B cell (primary cell): ENCODE measurements around the gene ARHGEF39. TPM values are rescaled to one million over a fixed set of nuclear protein-coding genes. Genes with fewer than 3 reads are reported as not detected.

Source experiments
- ATAC-seq: fragments of 200-7000 bp; cut with Tn5 transposase; one replicate; pipeline ENCODE4 v1.10.0; 2021; ENCODE audit warnings: low read depth, mild to moderate bottlenecking, moderate number of reproducible peaks, moderate library complexity
- CTCF ChIA-PET: fragments of 350-600 bp; sonication (Branson Sonifier 250); formaldehyde crosslinking; loops from one replicate; lab custom pipeline; 2021; ENCODE audit warnings: antibody characterized with exemption, inconsistent platforms; lab: Charles Lee
- POLR2A ChIA-PET: fragments of 350-600 bp; sonication (Branson Sonifier 250); formaldehyde crosslinking; loops from one replicate; lab custom pipeline; 2021; ENCODE audit warnings: antibody characterized with exemption; lab: Charles Lee
- DNase-seq: peaks from one replicate; pipeline ENCODE4 v3.0.0; 2013
- H2AFZ ChIP-seq: 2 replicates; pipeline ENCODE4 v1.6.1; 2012; ENCODE audit warnings: mild to moderate bottlenecking, low read depth, low read length; ENCODE audit not compliant: insufficient read depth, poor library complexity, severe bottlenecking
- H3K27ac ChIP-seq, 2 donors: 1 replicate in 1 of 2; 2 replicates in 1 of 2; pipeline ENCODE4 v1.5.1; 2012 to 2013; ENCODE audit warnings: low read length in 2 of 2, mild to moderate bottlenecking in 2 of 2, moderate library complexity in 1 of 2
- H3K27me3 ChIP-seq, 4 experiments: fragments of 200-600 bp in 1 of 4; sonication (generic) in 1 of 4; replicated peaks in 1 of 4; 1 replicate in 2 of 4; 2 replicates in 2 of 4; pipeline versions ENCODE4 v1.6.1 to v1.7.0; 2013 to 2016; ENCODE audit warnings: low read length in 3 of 4, mild to moderate bottlenecking in 2 of 4, mixed read lengths in 1 of 4, moderate library complexity in 1 of 4; ENCODE audit not compliant: insufficient read depth in 4 of 4, control insufficient read depth in 3 of 4; ENCODE audit errors: control extremely low read depth in 1 of 4
- H3K36me3 ChIP-seq, 2 experiments: replicated peaks in 1 of 2; 1 replicate in 1 of 2; 2 replicates in 1 of 2; pipeline versions ENCODE4 v1.6.1 to v1.7.1; 2013; ENCODE audit warnings: low read length in 1 of 2; ENCODE audit not compliant: insufficient read depth in 2 of 2, control insufficient read depth in 1 of 2; ENCODE audit errors: control extremely low read depth in 1 of 2, extremely low read depth in 1 of 2
- H3K4me1 ChIP-seq, 2 donors: fragments of 200-600 bp in 1 of 2; sonication (generic) in 1 of 2; 1 replicate in 1 of 2; 2 replicates in 1 of 2; pipeline versions ENCODE4 v1.5.1 to v1.6.1; 2013 to 2017; ENCODE audit warnings: low read length in 2 of 2; ENCODE audit not compliant: control insufficient read depth in 2 of 2, insufficient read depth in 2 of 2
- H3K4me2 ChIP-seq: replicated peaks from 2 replicates; pipeline ENCODE3; 2012; ENCODE audit warnings: mild to moderate bottlenecking, low read depth, low read length; ENCODE audit not compliant: poor library complexity, severe bottlenecking
- H3K4me3 ChIP-seq, 5 experiments: fragments of 200-600 bp in 1 of 5; sonication (generic) in 1 of 5; 1 replicate in 3 of 5; 2 replicates in 2 of 5; pipeline versions ENCODE4 v1.5.1 to v1.7.0; 2011 to 2016; ENCODE audit warnings: low read length in 4 of 5, mild to moderate bottlenecking in 4 of 5, low read depth in 2 of 5, control low read depth in 1 of 5, moderate library complexity in 1 of 5; ENCODE audit not compliant: insufficient read depth in 1 of 5; ENCODE audit errors: control extremely low read depth in 1 of 5, extremely low read depth in 1 of 5
- H3K79me2 ChIP-seq: fragments of 200-600 bp; sonication (generic); one replicate; pipeline ENCODE4 v1.6.0; 2016; ENCODE audit warnings: low read length; ENCODE audit not compliant: control insufficient read depth, insufficient read depth
- H3K9ac ChIP-seq: fragments of 200-600 bp; sonication (generic); 2 replicates; pipeline ENCODE4 v1.6.1; 2017; ENCODE audit warnings: mild to moderate bottlenecking, low read length, moderate library complexity
- H3K9me3 ChIP-seq, 3 donors: one replicate each; pipeline versions ENCODE4 v1.6.1 to v1.7.1; 2013; ENCODE audit warnings: low read length in 2 of 3; ENCODE audit not compliant: control insufficient read depth in 2 of 3, insufficient read depth in 1 of 3; ENCODE audit errors: control extremely low read depth in 1 of 3
- H4K20me1 ChIP-seq: 2 replicates; pipeline ENCODE4 v1.6.0; 2012; ENCODE audit warnings: mild to moderate bottlenecking, low read length; ENCODE audit not compliant: insufficient read depth, control insufficient read depth, poor library complexity, severe bottlenecking
- H3K27ac Mint-ChIP-seq: one replicate; pipeline ENCODE4 v1.8.0; 2021; ENCODE audit warnings: mixed read lengths
- H3K27me3 Mint-ChIP-seq: one replicate; pipeline ENCODE4 v1.8.0; 2021; ENCODE audit warnings: mixed read lengths
- H3K4me1 Mint-ChIP-seq: one replicate; pipeline ENCODE4 v1.8.0; 2021; ENCODE audit warnings: mixed read lengths
- H3K4me3 Mint-ChIP-seq: one replicate; pipeline ENCODE4 v1.8.0; 2021; ENCODE audit warnings: mixed read lengths
- H3K9me3 Mint-ChIP-seq: one replicate; pipeline ENCODE4 v1.8.0; 2022; ENCODE audit warnings: mixed read lengths; ENCODE audit not compliant: insufficient read depth
- EZH2 ChIP-seq: IDR thresholded peaks from 2 replicates; pipeline ENCODE4 v1.6.1; 2012; ENCODE audit warnings: borderline replicate concordance, low read depth, mild to moderate bottlenecking, moderate library complexity, low read length; ENCODE audit not compliant: insufficient read depth, poor library complexity, severe bottlenecking
- WGBS: methylation state at CpG from one replicate; pipeline ENCODE4 v1.1.5; 2013; ENCODE audit warnings: missing lambda C conversion rate; ENCODE audit not compliant: insufficient coverage; 5-methylcytosine and 5-hydroxymethylcytosine counted together
- intact Hi-C: fragments of 100-400 bp; cut with micrococcal nuclease; formaldehyde crosslinking; loops from one replicate; pipeline ENCODE4 v1.10.0; 2022
- polyA plus RNA-seq: library from polyadenylated mRNA; depleted of rRNA; stranded (reverse); fragments of >200 nt; gene quantifications from 2 replicates; pipeline ENCODE4 v1.2.3, GENCODE V29; 2012
- total RNA-seq, 2 donors: library from RNA; stranded (reverse); fragments of 120-200 nt in 1 of 2; gene quantifications; 1 replicate in 1 of 2; 2 replicates in 1 of 2; pipeline versions ENCODE4 v1.2.3 to v1.2.4, GENCODE V29; 2013 to 2022
- TF ChIP-seq, protein P1 (sequence below): fragments of 200-600 bp; IDR thresholded peaks from one replicate; pipeline ENCODE4 v1.8.0; 2022; ENCODE audit warnings: antibody characterized with exemption, mild to moderate bottlenecking

ARHGEF39 gene
- total and polyA plus RNA-seq, 2 donors (not counting 1 experiment from before 2014, with no cell fraction given) = 0.40 to 0.62 TPM

DNA sequence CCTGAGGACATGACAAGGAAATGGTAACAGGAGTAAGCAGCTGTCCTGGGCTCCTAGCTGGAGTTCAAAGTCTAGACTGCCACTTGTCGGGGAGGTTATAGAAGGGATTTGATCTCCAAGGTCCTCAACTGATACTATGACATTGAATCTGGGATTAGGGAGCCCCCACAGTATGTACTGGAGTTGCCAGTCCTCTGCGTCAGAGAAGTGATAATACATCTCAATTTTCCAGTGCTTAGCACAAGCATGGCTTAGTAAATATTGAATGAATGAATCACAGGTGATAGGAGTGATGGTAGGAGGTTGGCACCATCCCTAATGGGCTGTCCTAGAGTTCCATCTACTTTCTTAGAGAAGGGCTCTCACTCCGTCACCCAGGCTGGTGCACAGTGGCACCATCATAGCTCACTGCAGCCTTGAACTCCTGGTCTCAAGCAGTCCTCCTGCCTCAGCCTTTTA lies 31.0 kb upstream of the ARHGEF39 start:
- POLR2A ChIA-PET = interaction anchor here (0.5 to 2.4 kb wide), 3 partner anchors 49 to 147 kb away, joined by 3 to 9 read pairs (median 3); no protein-coding TSS in a partner anchor
- peaks cover 0 to 52% of the 10 kb centered on the region in 2 experiments for H3K36me3 ChIP-seq
- no peak for ATAC-seq
- TF ChIP-seq EZH2 = no peak
- TF ChIP-seq, protein P1, sequence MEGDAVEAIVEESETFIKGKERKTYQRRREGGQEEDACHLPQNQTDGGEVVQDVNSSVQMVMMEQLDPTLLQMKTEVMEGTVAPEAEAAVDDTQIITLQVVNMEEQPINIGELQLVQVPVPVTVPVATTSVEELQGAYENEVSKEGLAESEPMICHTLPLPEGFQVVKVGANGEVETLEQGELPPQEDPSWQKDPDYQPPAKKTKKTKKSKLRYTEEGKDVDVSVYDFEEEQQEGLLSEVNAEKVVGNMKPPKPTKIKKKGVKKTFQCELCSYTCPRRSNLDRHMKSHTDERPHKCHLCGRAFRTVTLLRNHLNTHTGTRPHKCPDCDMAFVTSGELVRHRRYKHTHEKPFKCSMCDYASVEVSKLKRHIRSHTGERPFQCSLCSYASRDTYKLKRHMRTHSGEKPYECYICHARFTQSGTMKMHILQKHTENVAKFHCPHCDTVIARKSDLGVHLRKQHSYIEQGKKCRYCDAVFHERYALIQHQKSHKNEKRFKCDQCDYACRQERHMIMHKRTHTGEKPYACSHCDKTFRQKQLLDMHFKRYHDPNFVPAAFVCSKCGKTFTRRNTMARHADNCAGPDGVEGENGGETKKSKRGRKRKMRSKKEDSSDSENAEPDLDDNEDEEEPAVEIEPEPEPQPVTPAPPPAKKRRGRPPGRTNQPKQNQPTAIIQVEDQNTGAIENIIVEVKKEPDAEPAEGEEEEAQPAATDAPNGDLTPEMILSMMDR = no peak
- no peaks in the 10 kb centered on the region for H3K9me3 Mint-ChIP-seq
- CTCF ChIA-PET = interaction anchor here (0.8 to 10.0 kb wide), 34 partner anchors 11 to 623 kb away, joined by 3 to 195 read pairs (median 8); partner anchors contain the start of genes ARHGEF39, CCDC107, CD72 and CREB3
- H3K27ac Mint-ChIP-seq = no peak overlapping the region
- H3K4me2 ChIP-seq = no peak overlapping the region
- no peak overlapping the region for H3K4me3 Mint-ChIP-seq
- H3K4me1 ChIP-seq = peaks cover 3 to 13% of the 10 kb centered on the region in 2 donors
- no peak overlapping the region for H3K4me3 ChIP-seq
- H3K4me1 Mint-ChIP-seq = peaks cover 13% of the 10 kb centered on the region
- no peaks in the 10 kb centered on the region for H3K9me3 ChIP-seq
- no peak overlapping the region for H3K27ac ChIP-seq
- no peak overlapping the region for H3K9ac ChIP-seq
- no peaks in the 10 kb centered on the region for H3K27me3 ChIP-seq
- H3K27me3 Mint-ChIP-seq = no peaks in the 10 kb centered on the region
- H3K79me2 ChIP-seq = no peaks in the 10 kb centered on the region
- 100% methylated on average over 1 of the region's 3 CpGs for WGBS
- H4K20me1 ChIP-seq = peaks cover 7% of the 10 kb centered on the region
- intact Hi-C loops = loop anchor here (1.0 to 2.0 kb wide), 5 partner anchors 37 to 92 kb away; partner anchors contain the start of genes CCDC107, CREB3, RMRP and TLN1
- DNase-seq = no peak
- no peak overlapping the region for H2AFZ ChIP-seq

DNA sequence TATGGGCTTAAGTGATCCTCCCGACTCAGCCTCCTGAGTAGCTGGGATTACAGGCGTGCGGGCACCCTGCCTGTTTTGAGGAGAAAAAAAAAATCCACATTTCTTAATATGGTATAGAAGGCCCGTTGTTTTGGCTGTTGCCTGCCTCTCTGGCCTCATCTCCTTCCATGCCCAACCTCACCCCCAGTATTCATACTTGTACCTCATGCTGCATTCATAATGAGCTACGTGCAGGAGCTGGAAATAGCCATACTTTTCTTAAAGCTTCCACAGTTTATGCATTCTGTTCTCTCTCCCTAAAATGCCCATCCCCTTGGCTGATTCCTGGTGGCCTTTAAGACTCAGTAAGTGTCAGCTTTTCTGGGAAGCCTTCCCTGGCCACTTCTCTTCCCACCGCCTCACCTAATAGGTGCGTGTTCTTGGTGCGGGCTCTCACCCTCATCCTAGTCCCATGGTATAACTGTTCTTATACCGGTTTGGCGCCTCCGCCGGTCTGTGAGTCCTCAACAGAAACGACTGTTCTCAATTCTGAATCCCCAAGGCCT lies 26.8 kb upstream of the ARHGEF39 start:
- H3K4me2 ChIP-seq = no peak overlapping the region
- intact Hi-C loops = no loop called here
- H3K79me2 ChIP-seq = no peaks in the 10 kb centered on the region
- H3K4me1 ChIP-seq = peaks cover 3 to 25% of the 10 kb centered on the region in 2 donors
- no peaks in the 10 kb centered on the region for H3K9me3 Mint-ChIP-seq
- H3K4me3 ChIP-seq = peak overlapping the region in 1 of 5 experiments; percentile 68
- no peak overlapping the region for H3K9ac ChIP-seq
- ChIA-PET CTCF (interaction anchor here (0.8 to 10.0 kb wide), 10 partner anchors 7 to 88 kb away, joined by 3 to 195 read pairs (median 8); partner anchors contain the start of genes CD72, CREB3 and TLN1), POLR2A (interaction anchor here (1.2 to 2.5 kb wide), 2 partner anchors 34 to 45 kb away, joined by 3 to 11 read pairs; partner anchors contain the start of genes CCDC107 and RMRP)
- no peak overlapping the region for H3K27ac Mint-ChIP-seq
- no peaks in the 10 kb centered on the region for H4K20me1 ChIP-seq
- TF ChIP-seq, protein P1 = no peak
- no peak for TF ChIP-seq EZH2
- no peaks in the 10 kb centered on the region for H3K27me3 ChIP-seq
- H2AFZ ChIP-seq = no peak overlapping the region
- H3K4me3 Mint-ChIP-seq = peak overlapping the region; percentile 88
- peaks cover 0 to 12% of the 10 kb centered on the region in 2 experiments for H3K36me3 ChIP-seq
- no peak for ATAC-seq
- DNase-seq = no peak
- peaks cover 18% of the 10 kb centered on the region for H3K4me1 Mint-ChIP-seq
- no peaks in the 10 kb centered on the region for H3K27me3 Mint-ChIP-seq
- H3K9me3 ChIP-seq = no peaks in the 10 kb centered on the region
- WGBS = 93% methylated on average over 5 of the region's 13 CpGs
- H3K27ac ChIP-seq = no peak overlapping the region
